GM18526 (cell line): ENCODE data around the gene B3GALNT2.

Experiments used
- POLR2A ChIP-seq: IDR thresholded peaks from 3 replicates; pipeline ENCODE4 v1.6.1; 2011; ENCODE audit not compliant: insufficient read length; ENCODE audit errors: extremely low read depth

Gene B3GALNT2

GRCh38 chr1:235468970-235469369 lies 35.3 kb downstream of the B3GALNT2 start:
- no peak for TF ChIP-seq POLR2A

GRCh38 chr1:235468004-235468403 lies 36.2 kb downstream of the B3GALNT2 start:
- TF ChIP-seq POLR2A = no peak

DNA sequence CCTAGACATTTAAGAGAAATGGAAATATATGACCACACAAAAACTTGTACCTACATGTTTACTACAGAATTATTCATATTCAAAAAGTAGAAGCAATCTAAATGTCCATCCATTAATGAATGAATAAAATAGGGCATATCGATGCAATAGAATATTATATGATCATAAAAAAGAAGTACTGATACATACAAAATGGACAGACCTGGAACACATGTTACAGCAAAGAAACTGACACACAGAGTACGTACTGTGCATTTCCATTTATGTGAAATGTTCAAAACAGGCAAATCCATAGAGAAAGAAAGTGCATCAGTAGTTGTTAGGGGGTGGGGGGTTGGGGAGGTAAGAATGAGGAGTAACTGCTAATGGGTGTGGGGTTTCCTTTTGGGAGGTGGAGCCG lies 39.2 kb downstream of the B3GALNT2 start:
- TF ChIP-seq POLR2A = no peak

DNA sequence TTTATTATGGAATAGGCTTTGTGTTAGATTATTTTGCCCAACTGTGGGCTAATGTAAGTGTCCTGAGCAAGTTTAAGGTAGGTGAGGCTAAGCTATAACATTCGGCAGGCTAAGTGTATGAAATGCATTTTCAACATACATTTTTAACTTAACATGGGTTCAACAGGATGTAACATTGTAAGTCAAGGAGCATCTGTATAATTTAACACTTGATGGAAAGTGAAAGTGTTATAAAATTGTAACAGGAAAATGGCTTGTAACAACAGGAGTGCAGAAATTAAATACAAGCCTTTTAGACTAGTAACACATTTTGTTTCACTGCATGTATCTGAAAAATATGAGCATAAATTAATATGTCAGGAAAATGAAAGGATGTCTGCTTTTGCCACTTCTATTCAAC lies 42.3 kb downstream of the B3GALNT2 start:
- no peak for TF ChIP-seq POLR2A

GRCh38 chr1:235460770-235461169 lies 43.5 kb downstream of the B3GALNT2 start:
- TF ChIP-seq POLR2A = no peak

GRCh38 chr1:235455823-235456222 lies 48.4 kb downstream of the B3GALNT2 start:
- TF ChIP-seq POLR2A = no peak

GRCh38 chr1:235455097-235455496 lies 49.2 kb downstream of the B3GALNT2 start:
- no peak for TF ChIP-seq POLR2A

GRCh38 chr1:235454021-235454420 lies 50.2 kb downstream of the B3GALNT2 start:
- TF ChIP-seq POLR2A = no peak

DNA sequence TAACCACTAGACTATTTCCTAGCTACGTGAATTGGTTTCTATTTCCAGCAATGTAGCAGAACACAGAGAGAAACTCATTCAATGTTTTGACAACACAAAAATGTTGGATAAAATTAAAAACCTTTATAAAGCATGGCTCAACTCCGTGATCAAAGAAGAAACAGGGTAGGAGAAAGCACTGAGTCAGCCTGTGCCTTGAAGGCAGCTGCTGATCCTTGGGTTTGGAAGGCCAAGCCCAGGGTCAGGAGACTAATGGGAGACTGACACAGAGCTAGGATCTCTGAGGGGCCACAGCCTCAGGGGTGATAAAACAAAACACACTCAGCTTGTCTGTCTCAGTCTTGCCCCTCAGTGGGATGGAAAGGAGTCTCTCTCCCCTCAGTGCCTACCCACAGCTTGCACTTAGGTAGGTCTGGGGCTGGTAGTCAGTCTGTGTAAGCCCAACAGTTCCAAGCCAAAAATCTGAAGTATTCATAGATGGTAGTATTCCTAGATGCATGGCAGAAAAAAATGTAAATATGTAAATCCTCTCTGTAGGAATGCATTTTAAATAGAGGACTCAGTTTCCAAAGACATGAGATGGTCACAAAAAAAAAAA lies 53.3 kb downstream of the B3GALNT2 start:
- TF ChIP-seq POLR2A = no peak

GRCh38 chr1:235450433-235450832 lies 53.8 kb downstream of the B3GALNT2 start:
- TF ChIP-seq POLR2A = no peak

GRCh38 chr1:235448616-235449015 lies 55.6 kb downstream of the B3GALNT2 start:
- no peak for TF ChIP-seq POLR2A

- TF ChIP-seq POLR2A = no peak
Measured at GRCh38 chr1:235442788-235443429, 61.3 kb downstream of the B3GALNT2 start.

GRCh38 chr1:235441159-235441685 lies 63.0 kb downstream of the B3GALNT2 start:
- TF ChIP-seq POLR2A = no peak

DNA sequence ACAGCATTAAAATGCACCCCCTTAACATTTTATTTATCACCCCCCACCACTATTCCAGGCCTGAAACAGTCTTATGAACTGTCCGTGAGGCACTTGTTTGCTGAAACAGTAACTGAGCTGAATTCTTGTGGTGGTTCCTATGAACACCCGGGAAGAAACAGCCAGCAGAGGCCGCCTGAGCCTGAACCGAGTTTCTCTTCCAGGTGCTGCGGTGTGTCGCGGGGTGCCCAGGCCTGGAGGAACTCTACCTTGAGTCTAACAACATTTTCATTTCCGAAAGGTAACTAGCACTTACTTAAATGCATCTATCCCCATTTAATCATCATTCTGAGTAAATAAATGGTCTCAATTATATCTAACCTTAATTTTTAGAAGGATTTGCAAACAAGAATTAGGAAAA lies 70.3 kb downstream of the B3GALNT2 start:
- TF ChIP-seq POLR2A = no peak

- TF ChIP-seq POLR2A = no peak
Measured at GRCh38 chr1:235430991-235431390, 73.3 kb downstream of the B3GALNT2 start.

DNA sequence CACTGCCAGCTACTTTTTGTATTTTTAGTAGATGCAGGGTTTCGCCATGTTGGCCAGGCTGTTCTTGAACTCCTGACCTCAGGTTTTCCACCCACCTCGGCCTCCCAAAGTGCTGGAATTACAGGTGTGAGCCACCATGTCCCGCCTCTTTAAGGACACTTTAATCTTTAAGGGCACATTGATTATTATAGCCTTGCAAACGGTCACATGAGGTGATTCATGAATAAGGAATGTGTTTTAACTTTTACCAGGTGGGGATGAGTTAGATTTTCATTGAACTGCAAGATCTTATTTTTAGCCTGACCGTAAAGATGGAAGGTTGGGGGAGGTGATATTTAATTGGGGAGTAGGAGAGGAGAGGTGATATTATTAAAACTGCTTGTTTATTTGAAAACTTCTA lies 75.1 kb downstream of the B3GALNT2 start:
- TF ChIP-seq POLR2A = no peak

GRCh38 chr1:235427447-235427846 lies 76.8 kb downstream of the B3GALNT2 start:
- TF ChIP-seq POLR2A = no peak
